Measurements from ENCODE around the gene ZFAND2A. TPM values are rescaled to one million over a fixed set of nuclear protein-coding genes. Genes with fewer than 3 reads are reported as not detected.
"Not testable (repeated sequence)": the region's sequence is repeated elsewhere in the genome, so short reads cannot be mapped to it uniquely, and the experiment has no call there.

ZFAND2A gene
- total RNA-seq, 2 experiments from 2014 or later, result 92.3 to 92.5 TPM

GRCh38 chr7:1144269-1144771 is 15.7 kb downstream of the ZFAND2A start:
- no peaks in the 10 kb centered on the region for H3K9me3 Mint-ChIP-seq
- CTCF ChIA-PET, result no interaction called here
- H3K27ac Mint-ChIP-seq, result no peak overlapping the region
- H3K27me3 Mint-ChIP-seq, result no peaks in the 10 kb centered on the region
- TF ChIP-seq CTCF (IDR thresholded peaks at IDR 0.05), result no peak
- Histone ChIP-seq H3K27ac (ENCODE audit: low read depth in 1 of 2, low read length in 2 of 2) (no peak overlapping the region), H3K27me3 (ENCODE audit: control insufficient read depth in 1 of 2, insufficient read depth in 2 of 2, low read length in 2 of 2) (no peaks in the 10 kb centered on the region), H3K4me3 (ENCODE audit: low read length) (no peak overlapping the region), H3K9me3 (ENCODE audit: control insufficient read depth in 1 of 2, insufficient read depth in 1 of 2, low read length in 2 of 2) (no peaks in the 10 kb centered on the region), H3K36me3 (ENCODE audit: insufficient read depth, low read length) (no peaks in the 10 kb centered on the region), H3K4me1 (ENCODE audit: insufficient read depth, low read length) (no peaks in the 10 kb centered on the region)
- ATAC-seq (ENCODE audit: poor library complexity) (no peak), DNase-seq (no peak)
- no peak overlapping the region for H3K4me3 Mint-ChIP-seq
- no peaks in the 10 kb centered on the region for H3K4me1 Mint-ChIP-seq (ENCODE audit: low read depth)
- no peaks in the 10 kb centered on the region for H3K36me3 Mint-ChIP-seq (ENCODE audit: low read depth)
- POLR2A ChIA-PET, result no interaction called here
- intact Hi-C loops (cut with DNase I, micrococcal nuclease), result no loop called here

DNA sequence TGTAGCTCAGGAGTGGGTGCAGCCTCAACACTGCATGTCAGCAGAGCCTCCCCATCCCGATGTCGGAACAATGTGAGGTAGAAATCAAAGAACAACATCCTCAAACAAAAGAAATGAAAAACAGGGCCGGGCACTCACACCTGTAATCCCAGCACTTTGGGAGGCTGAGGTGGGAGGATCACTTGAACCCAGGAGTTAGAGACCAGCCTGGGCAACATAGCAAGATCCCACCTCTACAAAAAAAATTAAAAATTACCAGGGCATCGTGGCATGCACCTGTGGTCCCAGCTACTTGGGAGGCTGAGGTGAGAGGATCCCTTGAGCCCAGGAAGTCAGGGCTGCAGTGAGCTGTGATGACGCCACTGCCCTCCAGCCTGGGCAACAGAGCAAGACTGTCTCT is 17.0 kb downstream of the ZFAND2A start:
- H3K27ac ChIP-seq (ENCODE audit: low read depth in 1 of 2, low read length in 2 of 2); H3K9me3 ChIP-seq (ENCODE audit: control insufficient read depth in 1 of 2, insufficient read depth in 1 of 2, low read length in 2 of 2); H3K4me3 ChIP-seq (ENCODE audit: low read length); intact Hi-C loops (cut with DNase I, micrococcal nuclease); H3K9me3 Mint-ChIP-seq; H3K36me3 Mint-ChIP-seq (ENCODE audit: low read depth); H3K27me3 Mint-ChIP-seq; H3K27me3 ChIP-seq (ENCODE audit: control insufficient read depth in 1 of 2, insufficient read depth in 2 of 2, low read length in 2 of 2); H3K4me1 Mint-ChIP-seq (ENCODE audit: low read depth); H3K36me3 ChIP-seq (ENCODE audit: insufficient read depth, low read length); H3K27ac Mint-ChIP-seq; POLR2A ChIA-PET; ATAC-seq (ENCODE audit: poor library complexity); DNase-seq; H3K4me1 ChIP-seq (ENCODE audit: insufficient read depth, low read length); H3K4me3 Mint-ChIP-seq: not testable (repeated sequence)
- CTCF ChIA-PET, result interaction anchor here (1.0 to 1.2 kb wide), 2 partner anchors 34 to 150 kb away, joined by 3 read pairs; no protein-coding TSS in a partner anchor

DNA sequence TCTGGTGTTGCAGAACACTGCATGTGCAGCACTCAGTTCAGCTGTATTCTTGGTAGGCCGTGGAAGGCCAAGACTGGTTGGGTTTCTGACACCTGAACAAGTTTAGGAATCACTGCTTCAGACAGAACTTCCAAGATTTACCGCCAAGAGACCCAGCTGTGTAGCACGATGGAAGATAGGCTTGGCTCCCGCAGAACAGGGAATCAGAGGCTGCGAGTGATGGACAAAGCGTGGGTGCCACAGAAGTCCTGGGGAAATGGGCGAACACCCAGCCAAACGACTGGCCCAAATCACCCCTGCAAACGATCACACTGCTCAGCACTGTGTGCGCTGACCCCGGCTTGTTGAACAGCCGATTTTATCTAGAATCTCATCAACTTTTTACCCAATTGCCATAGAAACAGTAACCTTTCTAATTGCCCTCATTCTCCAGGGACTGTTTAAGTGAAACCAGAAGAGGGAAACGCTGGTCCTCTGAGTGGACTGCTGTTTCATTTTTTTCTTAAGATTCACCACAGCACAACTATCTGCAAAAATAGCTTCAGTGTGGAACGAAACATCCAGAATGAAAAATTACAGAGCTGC is 17.9 kb downstream of the ZFAND2A start:
- POLR2A ChIA-PET, result no interaction called here
- H3K4me1 Mint-ChIP-seq (ENCODE audit: low read depth), result peaks cover 12% of the 10 kb centered on the region
- H3K27me3 ChIP-seq (ENCODE audit: control insufficient read depth in 1 of 2, insufficient read depth in 2 of 2, low read length in 2 of 2), result no peaks in the 10 kb centered on the region
- ATAC-seq (ENCODE audit: poor library complexity), result no peak
- H3K4me1 ChIP-seq (ENCODE audit: insufficient read depth, low read length), result peaks cover 14% of the 10 kb centered on the region
- DNase-seq, result no peak
- CTCF ChIA-PET, result interaction anchor here (1.0 to 1.2 kb wide), 3 partner anchors 28 to 149 kb away, joined by 3 to 4 read pairs (median 3); no protein-coding TSS in a partner anchor
- H3K4me3 ChIP-seq (ENCODE audit: low read length), result no peak overlapping the region
- no peaks in the 10 kb centered on the region for H3K36me3 Mint-ChIP-seq (ENCODE audit: low read depth)
- no peaks in the 10 kb centered on the region for H3K27me3 Mint-ChIP-seq
- no peak overlapping the region for H3K27ac ChIP-seq (ENCODE audit: low read depth in 1 of 2, low read length in 2 of 2)
- H3K9me3 Mint-ChIP-seq, result no peaks in the 10 kb centered on the region
- no peak for TF ChIP-seq CTCF (IDR thresholded peaks at IDR 0.05)
- no peak overlapping the region for H3K27ac Mint-ChIP-seq
- H3K36me3 ChIP-seq (ENCODE audit: insufficient read depth, low read length), result no peaks in the 10 kb centered on the region
- no peak overlapping the region for H3K4me3 Mint-ChIP-seq
- intact Hi-C loops (cut with DNase I, micrococcal nuclease), result no loop called here
- no peaks in the 10 kb centered on the region for H3K9me3 ChIP-seq (ENCODE audit: control insufficient read depth in 1 of 2, insufficient read depth in 1 of 2, low read length in 2 of 2)

DNA sequence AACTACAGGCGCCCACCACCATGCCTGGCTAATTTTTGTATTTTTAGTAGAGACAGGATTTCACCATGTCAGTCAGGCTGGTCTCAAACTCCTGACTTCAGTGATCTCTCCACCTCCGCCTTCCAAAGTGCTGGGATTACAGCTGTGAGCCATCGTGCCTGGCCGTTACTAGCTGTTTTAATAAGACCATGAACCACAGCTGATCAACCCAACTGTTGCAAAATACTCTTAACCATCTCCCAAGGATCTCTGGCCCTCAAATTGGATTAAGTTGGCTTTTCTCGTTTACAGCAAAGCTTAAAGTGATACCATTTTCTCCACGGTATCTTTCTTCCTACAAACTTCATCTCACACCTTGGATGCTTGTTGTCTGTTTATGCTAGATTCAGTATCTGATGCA is 18.3 kb downstream of the ZFAND2A start:
- POLR2A ChIA-PET, result interaction anchor here (0.7 kb wide), 1 partner anchor 19 kb away, joined by 3 read pairs; no protein-coding TSS in a partner anchor
- Histone ChIP-seq H3K4me1 (ENCODE audit: insufficient read depth, low read length) (peaks cover 19% of the 10 kb centered on the region), H3K27ac (ENCODE audit: low read depth in 1 of 2, low read length in 2 of 2) (no peak overlapping the region), H3K36me3 (ENCODE audit: insufficient read depth, low read length) (no peaks in the 10 kb centered on the region), H3K4me3 (ENCODE audit: low read length) (no peak overlapping the region), H3K27me3 (ENCODE audit: control insufficient read depth in 1 of 2, insufficient read depth in 2 of 2, low read length in 2 of 2) (no peaks in the 10 kb centered on the region), H3K9me3 (ENCODE audit: control insufficient read depth in 1 of 2, insufficient read depth in 1 of 2, low read length in 2 of 2) (no peaks in the 10 kb centered on the region)
- H3K4me3 Mint-ChIP-seq, result no peak overlapping the region
- TF ChIP-seq CTCF (IDR thresholded peaks at IDR 0.05), result no peak
- H3K27me3 Mint-ChIP-seq, result no peaks in the 10 kb centered on the region
- DNase-seq (no peak), ATAC-seq (ENCODE audit: poor library complexity) (no peak)
- H3K27ac Mint-ChIP-seq, result no peak overlapping the region
- CTCF ChIA-PET, result interaction anchor here (1.2 kb wide), 1 partner anchor 28 kb away, joined by 4 read pairs; no protein-coding TSS in a partner anchor
- H3K9me3 Mint-ChIP-seq, result no peaks in the 10 kb centered on the region
- no peaks in the 10 kb centered on the region for H3K36me3 Mint-ChIP-seq (ENCODE audit: low read depth)
- intact Hi-C loops (cut with DNase I, micrococcal nuclease), result no loop called here
- peaks cover 17% of the 10 kb centered on the region for H3K4me1 Mint-ChIP-seq (ENCODE audit: low read depth)

All from CD4-positive, alpha-beta T cell (primary cell).